COLO829 (cell line): ENCODE data around the gene MFSD2A.
A peak's percentile ranks its signal among the peaks of the same experiment; 100 is the strongest.
"Not testable (repeated sequence)": the region's sequence is repeated elsewhere in the genome, so short reads cannot be mapped to it uniquely, and the experiment has no call there.

Source experiments
- DNase-seq: peaks from one replicate; pipeline ENCODE4 v3.0.0; 2012; ENCODE audit warnings: low spot score

MFSD2A gene

DNA sequence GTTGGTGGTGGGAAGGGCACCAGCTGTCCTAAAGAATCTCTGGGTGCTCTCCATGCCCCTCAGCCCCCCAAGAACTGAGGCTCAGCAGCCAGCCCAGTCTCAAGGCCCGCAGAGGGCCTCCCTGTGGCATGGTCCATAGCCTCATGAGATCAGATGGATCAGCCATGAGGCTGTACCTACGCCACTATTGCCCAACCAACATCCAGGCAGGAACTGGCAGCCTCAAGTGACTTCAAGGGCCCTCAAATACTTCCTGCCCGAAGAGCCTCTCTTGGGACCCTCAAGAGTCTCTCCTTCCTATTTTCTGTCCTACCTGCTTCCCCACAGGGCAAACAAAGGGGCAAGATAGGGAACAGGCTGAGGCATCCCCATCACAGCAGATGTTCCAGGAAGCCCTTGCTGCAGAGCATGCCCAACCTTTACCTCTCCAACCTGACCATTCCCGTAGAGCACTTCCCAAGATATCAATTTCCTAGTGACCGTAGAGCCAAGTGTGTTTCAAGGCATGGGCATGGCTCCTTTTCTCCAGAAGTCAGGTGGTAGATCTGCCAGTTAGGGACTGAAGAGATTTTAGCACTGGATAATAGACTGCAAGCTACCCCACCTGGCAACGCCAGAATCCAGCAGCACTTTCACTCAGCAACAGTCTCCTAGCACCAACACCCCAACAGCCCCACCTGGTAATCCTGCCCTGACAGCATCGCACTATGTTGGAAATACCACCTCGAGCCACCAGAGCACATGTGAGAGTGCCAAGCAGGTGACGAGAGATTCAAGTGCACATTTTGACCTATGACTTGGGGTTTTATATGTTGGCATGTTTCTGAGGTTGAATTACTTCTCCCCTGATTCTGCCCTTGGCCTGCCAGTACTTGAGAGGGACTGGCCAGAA lies 13.7 kb upstream of the MFSD2A start:
- DNase-seq = no peak

DNA sequence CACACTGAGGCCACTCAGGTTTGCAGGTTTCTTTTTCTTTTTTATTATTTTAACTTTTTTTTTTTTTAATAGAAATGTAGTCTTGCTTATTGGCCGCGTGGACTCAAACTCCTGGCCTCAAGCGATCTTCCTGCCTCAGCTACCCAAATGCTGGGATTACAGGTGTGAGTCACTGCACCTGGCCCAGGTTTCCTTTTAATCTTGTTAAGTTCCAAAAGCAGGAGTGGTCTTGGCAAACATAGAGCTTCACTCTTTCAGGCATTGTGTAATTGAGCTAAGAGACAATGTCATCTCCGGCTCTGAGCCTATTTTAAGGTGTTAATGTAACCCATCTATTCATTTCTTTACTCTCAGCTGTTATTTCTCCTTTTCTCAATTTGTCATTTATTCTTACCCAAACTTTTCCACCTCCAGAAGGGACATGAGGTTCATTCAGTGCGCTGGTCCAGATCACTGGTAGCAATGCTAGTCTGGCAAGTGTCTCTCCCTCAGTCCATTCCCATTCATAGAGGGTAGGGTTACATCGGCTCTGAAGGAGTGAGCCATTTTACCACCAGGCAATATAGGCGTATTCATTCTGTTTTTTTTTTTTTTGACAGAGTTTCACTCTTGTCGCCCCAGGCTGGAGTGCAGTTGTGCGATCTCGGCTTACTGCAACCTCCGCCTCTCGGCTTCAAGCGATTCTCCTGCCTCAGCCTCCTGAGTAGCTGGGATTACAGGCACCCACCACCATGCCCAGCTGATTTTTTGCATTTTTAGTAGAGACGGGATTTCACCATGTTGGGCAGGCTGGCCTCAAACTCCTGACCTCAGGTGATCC lies 11.3 kb upstream of the MFSD2A start:
- DNase-seq = no peak

- DNase-seq = no peak
Measured at GRCh38 chr1:39944410-39945112, 10.4 kb upstream of the MFSD2A start.

DNA sequence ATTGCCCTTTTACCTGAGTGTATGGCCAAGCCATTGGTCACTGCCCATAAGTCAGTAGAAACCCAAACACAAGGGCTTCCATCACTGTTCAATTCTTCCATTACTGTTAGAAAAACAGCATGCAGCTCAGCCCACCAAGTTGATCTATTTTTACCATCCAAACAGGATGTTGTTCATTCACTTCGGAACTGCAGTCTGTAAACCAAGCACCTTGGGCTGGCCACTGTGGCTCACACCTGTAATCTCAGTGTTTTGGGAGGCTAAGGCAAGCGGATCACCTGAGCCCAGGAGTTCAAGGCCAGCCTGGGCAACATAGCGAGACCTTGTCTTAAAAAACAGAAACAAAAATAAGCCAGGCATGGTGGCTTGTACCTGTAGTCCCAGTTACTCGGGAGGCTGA lies 8.7 kb upstream of the MFSD2A start:
- no peak for DNase-seq

DNA sequence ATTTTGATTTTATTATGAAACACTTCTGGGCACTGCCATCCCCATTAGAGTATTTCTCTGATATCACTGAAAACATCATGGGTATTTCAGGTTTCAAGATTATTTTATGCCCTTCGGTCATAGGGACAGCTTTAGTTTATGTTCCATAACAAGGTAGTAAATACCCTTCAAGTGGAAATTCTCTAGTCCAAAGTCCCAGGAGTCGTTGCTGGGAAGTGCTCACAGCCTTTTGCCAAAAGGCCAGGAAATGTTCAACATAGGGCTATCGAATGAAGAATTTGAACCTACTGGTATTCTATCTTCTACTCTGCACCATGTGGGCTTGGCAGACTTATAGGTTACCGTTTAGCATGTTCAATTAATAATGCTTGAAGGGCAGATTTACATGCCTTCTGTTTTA lies 7.7 kb upstream of the MFSD2A start:
- DNase-seq = no peak

DNA sequence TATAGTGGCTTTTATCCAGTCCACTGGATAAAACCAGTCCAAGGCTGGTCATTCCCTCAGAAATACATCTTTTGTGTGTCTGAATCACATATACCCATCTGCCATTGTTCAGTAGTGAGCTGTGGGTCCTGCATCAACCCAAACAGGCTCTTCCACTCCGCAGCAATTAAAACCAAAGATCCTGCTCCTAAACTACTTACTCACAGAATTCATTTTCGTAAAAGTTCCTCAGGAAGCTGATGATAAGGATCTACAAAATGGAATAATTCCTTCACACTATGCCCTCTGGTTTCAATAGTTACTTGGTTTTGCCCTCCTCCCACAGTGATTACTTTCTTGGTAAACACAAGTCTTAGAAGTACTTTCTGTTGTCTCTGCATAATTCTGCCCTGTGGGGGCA lies 5.1 kb upstream of the MFSD2A start:
- no peak for DNase-seq

- no peak for DNase-seq
Measured at GRCh38 chr1:39951926-39952325, 3.0 kb upstream of the MFSD2A start.

DNA sequence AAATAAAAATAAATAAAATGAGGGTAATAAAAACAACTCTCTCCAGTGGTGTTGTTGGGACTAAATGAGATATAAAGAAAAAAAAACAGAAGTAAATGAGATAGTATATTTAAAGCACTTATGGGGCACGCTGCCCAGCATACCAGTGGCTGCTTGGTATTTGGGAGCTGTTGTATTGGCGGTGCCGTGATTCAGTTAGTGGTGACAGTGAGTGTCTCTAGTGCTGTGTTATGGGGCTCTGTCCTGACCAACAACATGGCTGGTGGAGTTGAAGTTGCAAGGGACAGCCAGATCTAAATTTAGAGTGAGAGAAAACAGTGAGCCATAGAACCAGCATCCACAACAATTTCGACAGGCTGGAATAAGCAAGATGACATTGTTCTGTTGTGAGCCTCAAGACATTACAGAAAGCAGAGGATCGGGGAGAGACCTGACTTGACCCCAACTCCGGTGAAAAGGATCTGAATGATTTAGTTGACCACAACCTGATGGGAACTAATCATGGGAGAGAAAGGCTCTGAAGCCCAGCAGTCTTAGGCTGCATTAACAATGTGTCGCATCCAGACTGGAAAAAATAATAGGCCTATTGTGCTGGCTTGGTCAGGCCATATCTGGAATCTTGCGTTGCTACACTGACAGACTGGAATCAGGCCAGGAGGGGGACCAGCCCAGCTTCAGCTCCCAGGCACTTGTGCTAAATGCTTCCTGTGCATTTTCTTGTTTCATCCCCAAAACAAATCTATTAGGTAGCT lies 2.4 kb upstream of the MFSD2A start:
- DNase-seq = peak; percentile 79

- DNase-seq = no peak
Measured at GRCh38 chr1:39954324-39954869, 548 bp upstream of the MFSD2A start.

DNA sequence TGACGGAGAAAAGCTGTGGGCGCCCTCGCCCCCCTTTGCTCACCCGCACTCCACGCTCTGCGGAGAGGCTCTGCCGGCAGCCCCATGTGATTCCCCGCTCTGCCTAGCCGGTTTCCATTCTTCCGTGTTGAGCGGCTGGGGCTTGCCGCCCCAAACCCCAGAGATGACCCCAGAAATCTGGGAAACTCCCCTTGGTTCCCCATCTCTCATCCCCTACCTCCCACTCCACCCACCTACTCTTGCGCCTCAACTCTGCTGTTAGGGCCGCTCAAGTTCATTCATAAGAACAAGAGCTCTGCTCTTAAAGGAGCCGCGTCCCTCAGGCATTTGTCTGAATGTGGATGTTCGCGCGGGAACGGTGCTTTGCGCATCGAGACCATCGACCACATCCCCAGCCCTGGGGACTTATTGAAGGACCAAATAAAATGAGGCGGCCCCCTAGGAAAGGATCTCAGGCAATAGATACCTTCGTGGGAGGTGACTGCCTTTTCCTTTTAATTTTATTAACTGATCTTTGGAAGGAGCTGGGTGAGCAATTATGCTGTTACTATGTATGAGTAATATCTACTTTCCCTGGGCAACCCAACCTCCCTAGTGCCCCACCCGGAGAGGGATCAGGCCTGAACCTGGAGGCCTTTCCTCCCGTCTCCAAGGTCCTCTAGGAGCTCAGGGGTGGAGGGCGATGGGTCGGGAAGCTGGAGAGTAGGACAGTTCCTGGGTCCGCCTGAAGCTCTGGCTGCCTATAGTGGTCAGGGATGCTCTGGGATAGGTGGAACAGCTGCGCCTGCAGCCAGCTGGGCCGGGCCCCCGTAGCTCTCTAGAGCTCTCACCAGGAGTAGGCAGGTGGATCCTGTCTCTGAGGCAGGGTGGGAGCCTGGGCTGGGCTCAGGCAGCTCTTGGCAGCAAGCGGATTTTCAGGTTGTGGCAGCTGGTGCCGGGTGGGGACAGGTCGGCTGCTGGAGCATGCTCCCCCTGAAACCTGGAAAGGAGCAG lies 898 bp downstream of the MFSD2A start:
- peak; percentile 11 for DNase-seq

DNA sequence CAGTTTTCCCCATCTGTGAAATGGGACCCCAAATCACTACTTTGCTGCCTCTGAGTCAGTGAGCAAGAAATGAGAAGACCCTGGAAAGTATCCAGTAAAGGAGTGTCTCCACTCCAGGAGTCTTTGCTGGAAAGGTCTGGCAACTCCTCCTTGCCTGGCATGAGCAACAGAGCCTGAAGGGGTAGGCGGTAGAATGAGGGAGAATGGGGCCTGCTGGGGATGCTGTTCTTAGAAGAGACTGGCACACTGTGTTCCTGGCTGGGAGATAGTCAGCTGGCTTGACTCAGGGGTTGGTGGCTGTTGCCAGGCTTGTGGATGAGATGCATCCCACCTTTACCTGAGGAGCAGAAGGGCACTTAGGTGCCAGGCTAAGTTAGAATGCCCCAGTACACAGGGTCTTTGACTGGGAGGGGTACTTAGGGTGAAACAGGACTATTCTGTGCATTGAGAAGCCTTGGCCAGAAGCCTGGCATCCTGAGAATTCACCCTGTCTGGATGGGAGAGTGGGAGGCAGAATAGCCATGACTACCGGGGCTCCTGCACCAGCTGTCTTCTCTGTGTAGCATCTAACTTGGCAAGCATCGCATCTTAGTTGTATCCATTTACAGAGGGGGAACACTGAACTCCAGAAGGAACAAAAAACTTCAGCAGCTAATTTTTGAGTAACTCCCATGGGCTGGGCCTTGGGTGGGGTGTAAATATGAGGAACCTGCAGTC lies 2.5 kb downstream of the MFSD2A start:
- no peak for DNase-seq

GRCh38 chr1:39958403-39959200 lies 3.7 kb downstream of the MFSD2A start:
- no peak for DNase-seq

- no peak for DNase-seq
Measured at GRCh38 chr1:39959651-39960333, 4.8 kb downstream of the MFSD2A start.

- DNase-seq = no peak
Measured at GRCh38 chr1:39960431-39960958, 5.5 kb downstream of the MFSD2A start.

- DNase-seq = no peak
Measured at GRCh38 chr1:39962450-39962825, 7.5 kb downstream of the MFSD2A start.

GRCh38 chr1:39962964-39963363 lies 8.0 kb downstream of the MFSD2A start:
- DNase-seq = not testable (repeated sequence)

GRCh38 chr1:39964552-39964951 lies 9.6 kb downstream of the MFSD2A start:
- DNase-seq = no peak

DNA sequence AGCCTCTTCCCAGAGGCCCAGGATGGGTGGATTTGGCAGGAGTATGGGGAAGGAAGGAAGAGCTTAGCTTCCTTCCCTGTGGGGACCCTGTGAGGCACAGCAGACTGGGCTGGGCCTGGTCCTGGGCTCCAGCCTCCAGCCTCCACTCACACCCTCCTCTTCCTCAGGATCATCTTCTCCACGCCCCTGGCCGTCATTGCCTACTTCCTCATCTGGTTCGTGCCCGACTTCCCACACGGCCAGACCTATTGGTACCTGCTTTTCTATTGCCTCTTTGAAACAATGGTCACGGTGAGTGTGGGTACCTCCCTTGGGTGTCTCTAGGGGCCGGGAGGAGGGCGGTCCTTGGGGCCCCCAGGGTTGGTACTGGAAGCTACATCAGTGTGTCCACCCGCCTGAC lies 10.1 kb downstream of the MFSD2A start:
- DNase-seq = no peak
